CD14-positive monocyte (primary cell): ENCODE measurements around the gene TOR4A. TPM values are rescaled to one million over a fixed set of nuclear protein-coding genes. Genes with fewer than 3 reads are reported as not detected.
A peak's percentile ranks its signal among the peaks of the same experiment; 100 is the strongest.

ENCODE experiments used
- DNase-seq, 3 donors: peaks; one replicate each; pipeline ENCODE4 v3.0.0-alpha.2; 2011 to 2022
- H2AFZ ChIP-seq: 2 replicates; pipeline ENCODE4 v1.6.0; 2012; ENCODE audit warnings: mild to moderate bottlenecking, low read depth, low read length, inconsistent platforms; ENCODE audit not compliant: insufficient read depth, poor library complexity, severe bottlenecking
- H3K27ac ChIP-seq, 2 donors: 1 replicate in 1 of 2; 2 replicates in 1 of 2; pipeline ENCODE4 v1.5.1; 2012 to 2013; ENCODE audit warnings: low read length in 2 of 2, control low read depth in 1 of 2, inconsistent platforms in 1 of 2, low read depth in 1 of 2, mild to moderate bottlenecking in 1 of 2
- H3K27me3 ChIP-seq, 2 donors: one replicate each; pipeline versions ENCODE4 v1.6.0 to v1.6.1; 2011 to 2013; ENCODE audit warnings: low read length in 2 of 2; ENCODE audit not compliant: control insufficient read depth in 2 of 2, insufficient read depth in 2 of 2
- H3K36me3 ChIP-seq, 2 donors: replicated peaks in 1 of 2; 1 replicate in 1 of 2; 2 replicates in 1 of 2; pipeline versions ENCODE4 v1.5.1 to v1.6.1; 2012 to 2013; ENCODE audit warnings: low read length in 2 of 2, control low read depth in 1 of 2, inconsistent platforms in 1 of 2, mild to moderate bottlenecking in 1 of 2; ENCODE audit not compliant: insufficient read depth in 2 of 2, control insufficient read depth in 1 of 2
- H3K4me1 ChIP-seq, 2 donors: 1 replicate in 1 of 2; 2 replicates in 1 of 2; pipeline versions ENCODE4 v1.5.1 to v1.6.1; 2012 to 2013; ENCODE audit warnings: low read length in 2 of 2, control low read depth in 1 of 2, inconsistent platforms in 1 of 2, mild to moderate bottlenecking in 1 of 2, moderate library complexity in 1 of 2; ENCODE audit not compliant: insufficient read depth in 2 of 2, control insufficient read depth in 1 of 2
- H3K4me2 ChIP-seq: replicated peaks from 2 replicates; pipeline ENCODE3; 2012; ENCODE audit warnings: low read length, moderate library complexity, mild to moderate bottlenecking; ENCODE audit not compliant: poor library complexity, severe bottlenecking; ENCODE audit errors: extremely low read depth
- H3K4me3 ChIP-seq, 3 experiments: fragments of 200-600 bp in 1 of 3; sonication (generic) in 1 of 3; replicated peaks in 1 of 3; 1 replicate in 2 of 3; 2 replicates in 1 of 3; pipeline ENCODE4 v1.5.1; 2011 to 2013; ENCODE audit warnings: low read length in 3 of 3, mild to moderate bottlenecking in 3 of 3, control low read depth in 2 of 3, low read depth in 2 of 3, inconsistent platforms in 1 of 3, moderate library complexity in 1 of 3
- H3K79me2 ChIP-seq: 2 replicates; pipeline ENCODE4 v1.6.0; 2012; ENCODE audit warnings: mild to moderate bottlenecking, control low read depth, inconsistent platforms, low read length, moderate library complexity; ENCODE audit not compliant: insufficient read depth
- H3K9ac ChIP-seq: 2 replicates; pipeline ENCODE4 v1.6.0; 2017; ENCODE audit warnings: low read length, mild to moderate bottlenecking; ENCODE audit not compliant: insufficient read depth, poor library complexity, severe bottlenecking
- H3K9me3 ChIP-seq, 2 donors: replicated peaks in 1 of 2; 1 replicate in 1 of 2; 2 replicates in 1 of 2; pipeline versions ENCODE4 v1.5.1 to v1.6.1; 2012 to 2013; ENCODE audit warnings: low read length in 2 of 2, control low read depth in 1 of 2; ENCODE audit not compliant: control insufficient read depth in 1 of 2, insufficient read depth in 1 of 2
- H4K20me1 ChIP-seq: 2 replicates; pipeline ENCODE4 v1.6.0; 2012; ENCODE audit warnings: mild to moderate bottlenecking, low read length, control low read depth, moderate library complexity; ENCODE audit not compliant: insufficient read depth
- H3K27ac Mint-ChIP-seq, 7 donors: one replicate each; pipeline ENCODE4 v1.8.0; 2020; ENCODE audit warnings: mild to moderate bottlenecking in 7 of 7, mixed read lengths in 7 of 7, moderate library complexity in 6 of 7, inconsistent platforms in 2 of 7
- H3K27me3 Mint-ChIP-seq, 3 donors: one replicate each; pipeline ENCODE4 v1.8.0; 2021 to 2022; ENCODE audit warnings: low read depth in 3 of 3, mild to moderate bottlenecking in 3 of 3, mixed read lengths in 3 of 3, moderate library complexity in 3 of 3, inconsistent platforms in 1 of 3
- H3K36me3 Mint-ChIP-seq, 2 donors: one replicate each; pipeline ENCODE4 v1.8.0; 2020; ENCODE audit warnings: mixed read lengths in 2 of 2, inconsistent platforms in 1 of 2, mild to moderate bottlenecking in 1 of 2
- H3K4me1 Mint-ChIP-seq: one replicate; pipeline ENCODE4 v1.8.0; 2020; ENCODE audit warnings: mild to moderate bottlenecking, mixed read lengths
- H3K4me3 Mint-ChIP-seq, 2 donors: one replicate each; pipeline ENCODE4 v1.8.0; 2020; ENCODE audit warnings: mild to moderate bottlenecking in 2 of 2, mixed read lengths in 2 of 2, moderate library complexity in 1 of 2
- H3K9me3 Mint-ChIP-seq, 7 donors: one replicate each; pipeline ENCODE4 v1.8.0; 2020 to 2022; ENCODE audit warnings: mixed read lengths in 7 of 7, mild to moderate bottlenecking in 6 of 7, moderate library complexity in 6 of 7, inconsistent platforms in 2 of 7
- WGBS: methylation state at CpG from one replicate; pipeline ENCODE4 v1.1.5; 2013; ENCODE audit warnings: missing lambda C conversion rate; ENCODE audit not compliant: insufficient coverage; 5-methylcytosine and 5-hydroxymethylcytosine counted together
- intact Hi-C, 2 donors: fragments of 100-400 bp; cut with micrococcal nuclease; formaldehyde crosslinking; loops; one replicate each; pipeline versions ENCODE4 v1.15.0 to v1.15.1; 2023
- polyA plus RNA-seq, 3 donors: library from polyadenylated mRNA; depleted of rRNA in 1 of 3; unstranded in 2 of 3; stranded (reverse) in 1 of 3; fragments of 300-500 nt in 2 of 3; fragments of >200 nt in 1 of 3; fragmentation: Illumina TruSeq in 2 of 3; gene quantifications; 1 replicate in 2 of 3; 2 replicates in 1 of 3; pipeline ENCODE4 v1.2.3, GENCODE V29; 2012 to 2021
- TF ChIP-seq, protein P1 (sequence below): fragments of 200-600 bp; IDR thresholded peaks from one replicate; pipeline ENCODE4 v1.8.0; 2022; ENCODE audit warnings: antibody characterized with exemption, mild to moderate bottlenecking

Gene TOR4A
- polyA plus RNA-seq, 3 donors = 13.7 to 17.6 (median 15.4) TPM

DNA sequence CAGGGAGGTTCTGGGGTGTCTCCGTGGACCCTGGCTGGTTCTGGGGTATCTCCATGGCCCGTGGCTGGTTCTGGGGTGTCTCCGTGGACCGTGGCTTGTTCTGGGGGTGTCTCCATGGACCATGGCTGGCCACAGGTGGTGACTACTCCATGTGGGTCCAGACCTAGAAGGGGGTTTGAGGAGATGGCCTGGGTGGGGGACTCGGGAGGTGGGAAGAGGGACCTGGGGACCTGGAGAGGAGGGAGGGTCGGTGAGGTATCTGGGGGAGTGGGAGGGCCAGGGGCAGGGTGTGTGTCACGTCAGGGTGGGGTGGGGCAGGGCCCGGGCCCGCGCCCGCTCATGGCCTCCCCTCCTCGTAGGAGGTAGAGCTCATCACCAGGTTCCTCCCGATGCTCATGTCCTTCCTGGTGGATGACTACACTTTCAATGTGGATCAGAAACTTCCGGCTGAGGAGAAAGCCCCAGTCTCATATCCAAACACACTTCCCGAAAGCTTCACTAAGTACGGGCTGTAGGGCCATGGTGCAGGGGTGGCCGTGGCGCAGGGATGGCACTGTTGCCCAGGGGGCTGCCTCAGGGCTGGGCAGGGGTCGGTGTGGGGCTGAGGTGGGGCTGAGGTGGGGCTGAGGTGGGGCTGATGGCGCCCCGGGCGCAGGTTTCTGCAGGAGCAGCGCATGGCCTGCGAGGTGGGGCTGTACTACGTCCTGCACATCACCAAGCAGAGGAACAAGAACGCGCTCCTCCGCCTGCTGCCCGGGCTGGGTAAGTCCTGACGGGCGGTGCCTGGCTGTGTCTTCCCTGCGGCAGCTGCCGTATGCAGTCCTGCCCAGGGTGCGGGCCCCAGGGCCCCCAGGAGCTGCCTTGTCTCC lies 10.7 kb upstream of the TOR4A start:
- no peak overlapping the region for H2AFZ ChIP-seq
- DNase-seq = no peak
- H3K27me3 ChIP-seq = no peaks in the 10 kb centered on the region
- 92% methylated on average over 32 of the region's 34 CpGs for WGBS
- H3K79me2 ChIP-seq = peaks cover 3% of the 10 kb centered on the region
- Mint-ChIP-seq H3K27me3 (no peaks in the 10 kb centered on the region), H3K36me3 (peaks cover 42 to 84% of the 10 kb centered on the region in 2 donors), H3K4me3 (no peak overlapping the region), H3K9me3 (peaks cover 0 to 2% (median 0%) of the 10 kb centered on the region in 7 donors), H3K4me1 (peaks cover 29% of the 10 kb centered on the region), H3K27ac (peak overlapping the region in 1 of 7 donors; percentile 30)
- H3K9me3 ChIP-seq = no peaks in the 10 kb centered on the region
- H3K4me3 ChIP-seq = no peak overlapping the region
- no peak overlapping the region for H3K9ac ChIP-seq
- H4K20me1 ChIP-seq = peaks cover 43% of the 10 kb centered on the region
- peak overlapping the region in 1 of 2 donors; percentile 26 for H3K27ac ChIP-seq
- peaks cover 23 to 28% of the 10 kb centered on the region in 2 donors for H3K4me1 ChIP-seq
- H3K4me2 ChIP-seq = no peak overlapping the region
- intact Hi-C loops = no loop called here
- H3K36me3 ChIP-seq = peaks cover 41 to 75% of the 10 kb centered on the region in 2 donors
- TF ChIP-seq, protein P1, sequence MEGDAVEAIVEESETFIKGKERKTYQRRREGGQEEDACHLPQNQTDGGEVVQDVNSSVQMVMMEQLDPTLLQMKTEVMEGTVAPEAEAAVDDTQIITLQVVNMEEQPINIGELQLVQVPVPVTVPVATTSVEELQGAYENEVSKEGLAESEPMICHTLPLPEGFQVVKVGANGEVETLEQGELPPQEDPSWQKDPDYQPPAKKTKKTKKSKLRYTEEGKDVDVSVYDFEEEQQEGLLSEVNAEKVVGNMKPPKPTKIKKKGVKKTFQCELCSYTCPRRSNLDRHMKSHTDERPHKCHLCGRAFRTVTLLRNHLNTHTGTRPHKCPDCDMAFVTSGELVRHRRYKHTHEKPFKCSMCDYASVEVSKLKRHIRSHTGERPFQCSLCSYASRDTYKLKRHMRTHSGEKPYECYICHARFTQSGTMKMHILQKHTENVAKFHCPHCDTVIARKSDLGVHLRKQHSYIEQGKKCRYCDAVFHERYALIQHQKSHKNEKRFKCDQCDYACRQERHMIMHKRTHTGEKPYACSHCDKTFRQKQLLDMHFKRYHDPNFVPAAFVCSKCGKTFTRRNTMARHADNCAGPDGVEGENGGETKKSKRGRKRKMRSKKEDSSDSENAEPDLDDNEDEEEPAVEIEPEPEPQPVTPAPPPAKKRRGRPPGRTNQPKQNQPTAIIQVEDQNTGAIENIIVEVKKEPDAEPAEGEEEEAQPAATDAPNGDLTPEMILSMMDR = no peak

DNA sequence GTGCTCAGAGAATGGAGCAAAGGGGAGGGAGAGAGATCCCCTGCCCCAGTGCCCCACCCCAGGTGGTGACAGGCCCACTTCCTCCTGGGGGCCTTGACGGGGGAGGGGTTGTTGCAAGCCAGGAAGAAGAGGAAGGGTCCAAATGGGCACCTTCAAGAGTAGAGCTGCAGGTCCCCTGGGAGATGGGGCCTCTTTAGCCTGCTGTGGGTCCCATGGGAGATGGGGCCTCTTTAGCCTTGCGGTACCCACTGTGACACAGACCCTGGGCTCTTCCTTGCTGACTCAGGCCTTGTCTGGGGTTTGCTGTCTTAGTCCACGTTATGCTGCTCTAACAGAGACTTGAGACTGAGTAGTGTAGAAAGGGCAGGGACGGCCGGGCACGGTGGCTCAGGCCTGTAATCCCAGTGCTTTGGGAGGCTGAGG lies 9.6 kb upstream of the TOR4A start:
- Histone ChIP-seq H3K9me3 (no peaks in the 10 kb centered on the region), H3K79me2 (peaks cover 3% of the 10 kb centered on the region), H4K20me1 (peaks cover 37% of the 10 kb centered on the region), H3K27me3 (no peaks in the 10 kb centered on the region), H3K9ac (no peak overlapping the region), H3K4me3 (no peak overlapping the region), H3K27ac (peak overlapping the region; percentile 36 to 51), H3K4me2 (peak overlapping the region; percentile 44), H3K36me3 (peaks cover 47 to 86% of the 10 kb centered on the region in 2 donors), H2AFZ (no peak overlapping the region), H3K4me1 (peaks cover 23 to 28% of the 10 kb centered on the region in 2 donors)
- WGBS = 57% methylated on average over 6 of the region's 6 CpGs
- TF ChIP-seq, protein P1 = no peak
- Mint-ChIP-seq H3K9me3 (no peaks in the 10 kb centered on the region), H3K27me3 (no peaks in the 10 kb centered on the region), H3K36me3 (peaks cover 42 to 84% of the 10 kb centered on the region in 2 donors), H3K27ac (peak overlapping the region; percentile 2 to 84 (median 44)), H3K4me1 (peaks cover 27% of the 10 kb centered on the region), H3K4me3 (no peak overlapping the region)
- peak in 1 of 3 donors; percentile 19 for DNase-seq
- intact Hi-C loops = no loop called here
